NT2/D1 (cell line): ENCODE data around the gene UBAP1L.

Experiments used
- SUZ12 ChIP-seq: IDR thresholded peaks from 2 replicates; pipeline ENCODE4 v1.6.1; 2011; ENCODE audit not compliant: insufficient read length, insufficient read depth; ENCODE audit errors: extremely low read depth
- YY1 ChIP-seq: IDR thresholded peaks from 2 replicates; pipeline ENCODE4 v1.6.1; 2011; ENCODE audit not compliant: insufficient read length, insufficient read depth
- ZNF274 ChIP-seq: IDR thresholded peaks from 2 replicates; pipeline ENCODE4 v1.6.1; 2011; ENCODE audit warnings: mild to moderate bottlenecking, low read depth, low read length

DNA sequence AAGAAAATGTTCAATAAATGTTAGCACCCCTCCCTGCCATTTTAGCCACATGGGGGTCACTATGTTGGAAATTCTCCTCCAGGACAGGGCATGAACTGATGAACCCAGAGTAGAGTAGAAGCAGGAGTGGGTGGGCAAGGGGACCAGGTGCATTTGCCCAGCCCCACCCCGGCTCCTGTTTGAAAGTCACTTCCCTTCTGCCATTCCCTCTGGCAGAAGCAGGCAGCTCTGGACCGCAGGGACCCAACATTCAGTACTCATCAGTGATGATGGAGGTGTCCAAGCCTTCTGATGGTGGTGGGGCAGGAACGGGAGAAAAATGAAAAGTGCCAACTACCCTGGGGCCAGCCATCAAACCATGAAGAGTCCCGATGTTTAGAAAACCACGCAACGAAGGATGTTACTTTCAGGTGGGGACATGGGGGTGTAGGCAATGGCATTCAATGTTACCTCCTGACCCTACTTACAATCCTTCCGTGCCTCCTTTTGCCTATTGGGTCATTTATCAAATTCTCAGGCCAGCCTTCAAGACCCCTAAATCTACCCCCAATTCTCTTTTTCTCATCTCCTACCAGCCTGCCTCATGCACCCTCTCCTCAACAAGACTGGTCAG lies 17.2 kb downstream of the UBAP1L start:
- TF ChIP-seq ZNF274 (no peak), YY1 (no peak), SUZ12 (no peak)
